ENCODE measurements around the gene TMEM231.
"Not testable (repeated sequence)": the region's sequence is repeated elsewhere in the genome, so short reads cannot be mapped to it uniquely, and the experiment has no call there.

The TMEM231 gene

GRCh38 chr16:75555707-75556430 lies at the start of gene TMEM231:
TSS of gene TMEM231 (minus strand) at chr16:75556252. CDS start at chr16:75556209, 43 bp downstream.
- peak; percentile 94 for DNase-seq

GRCh38 chr16:75603241-75603640 lies 47.2 kb upstream of the TMEM231 start:
- DNase-seq = no peak

- no peak for DNase-seq
Observed at GRCh38 chr16:75599452-75600277, 43.6 kb upstream of the TMEM231 start.

- DNase-seq = peak; percentile 71
Observed at GRCh38 chr16:75593825-75594820, 38.1 kb upstream of the TMEM231 start.

GRCh38 chr16:75593308-75593707 lies 37.3 kb upstream of the TMEM231 start:
- no peak for DNase-seq

GRCh38 chr16:75591927-75592326 lies 35.9 kb upstream of the TMEM231 start:
- not testable (repeated sequence) for DNase-seq

- DNase-seq = no peak
Observed at GRCh38 chr16:75590920-75591843, 35.1 kb upstream of the TMEM231 start.

GRCh38 chr16:75589306-75589705 lies 33.3 kb upstream of the TMEM231 start:
- no peak for DNase-seq

- DNase-seq = no peak
Observed at GRCh38 chr16:75588716-75589115, 32.7 kb upstream of the TMEM231 start.

GRCh38 chr16:75584108-75584507 lies 28.1 kb upstream of the TMEM231 start:
- no peak for DNase-seq

- DNase-seq = no peak
Observed at GRCh38 chr16:75579281-75579834, 23.3 kb upstream of the TMEM231 start.

- no peak for DNase-seq
Observed at GRCh38 chr16:75578725-75579124, 22.7 kb upstream of the TMEM231 start.

GRCh38 chr16:75578212-75578611 lies 22.2 kb upstream of the TMEM231 start:
- DNase-seq = no peak

- no peak for DNase-seq
Observed at GRCh38 chr16:75576384-75576811, 20.3 kb upstream of the TMEM231 start.

GRCh38 chr16:75575958-75576357 lies 19.9 kb upstream of the TMEM231 start:
- no peak for DNase-seq

- DNase-seq = no peak
Observed at GRCh38 chr16:75573955-75574354, 17.9 kb upstream of the TMEM231 start.

GRCh38 chr16:75572864-75573542 lies 17.0 kb upstream of the TMEM231 start:
- DNase-seq = no peak

- no peak for DNase-seq
Observed at GRCh38 chr16:75570396-75571065, 14.5 kb upstream of the TMEM231 start.

GRCh38 chr16:75567911-75568310 lies 11.9 kb upstream of the TMEM231 start:
- DNase-seq = no peak

- DNase-seq = no peak
Observed at GRCh38 chr16:75566758-75567255, 10.8 kb upstream of the TMEM231 start.

Measured in NCI-H1436 (cell line).